K562 (cell line): ENCODE measurements around the gene SIK3. TPM values are rescaled to one million over a fixed set of nuclear protein-coding genes. Genes with fewer than 3 reads are reported as not detected.

ENCODE experiments used
- MTA2 ChIP-seq: fragments of 450-650 bp; IDR thresholded peaks from 2 replicates; pipeline ENCODE4 v1.6.1; 2016; ENCODE audit warnings: low read depth
- polyA plus RNA-seq, 8 experiments: library from polyadenylated mRNA; depleted of rRNA in 4 of 8; stranded (reverse) in 5 of 8; unstranded in 3 of 8; fragments of >200 nt; fragmentation: Nextera tagmentation in 2 of 8; fragmentation: Illumina TruSeq in 1 of 8; extraction: Ambion mirVana in 2 of 8; extraction: Trizol in 1 of 8; gene quantifications; 2 replicates each; pipeline versions ENCODE4 v1.2.1 to v1.2.3, GENCODE V29; 2011 to 2014; ENCODE audit warnings: inconsistent platforms in 1 of 8, missing spikeins in 1 of 8
- total RNA-seq, 7 experiments: library from RNA; depleted of rRNA in 6 of 7; stranded (reverse); fragments of >200 nt in 6 of 7; fragmentation: Illumina TruSeq in 2 of 7; extraction: Trizol in 2 of 7; gene quantifications; 2 replicates each; pipeline versions ENCODE4 v1.2.1 to v1.2.3, GENCODE V29; 2011 to 2021; ENCODE audit warnings: low replicate concordance in 1 of 7
- TF ChIP-seq, protein P1 (sequence below): fragments of 450-650 bp; IDR thresholded peaks from 2 replicates; pipeline ENCODE4 v1.6.1; 2016; ENCODE audit warnings: low read depth, mild to moderate bottlenecking, moderate library complexity
- TF ChIP-seq, protein P2 (sequence below), 2 experiments: fragments of 450-650 bp in 1 of 2; sonication (generic) in 1 of 2; formaldehyde crosslinking in 1 of 2; IDR thresholded peaks; 2 replicates each; pipeline versions ENCODE4 v1.7.1 to v1.9.0; 2016 to 2022; ENCODE audit warnings: inconsistent platforms in 1 of 2, mild to moderate bottlenecking in 1 of 2, missing genetic modification reagents in 1 of 2

Gene SIK3
- total and polyA plus RNA-seq, 9 of the 15 experiments (the other 6 are each of a cell fraction or from before 2014, with no cell fraction given) = 1.6 to 21.6 (median 8.0) TPM

DNA sequence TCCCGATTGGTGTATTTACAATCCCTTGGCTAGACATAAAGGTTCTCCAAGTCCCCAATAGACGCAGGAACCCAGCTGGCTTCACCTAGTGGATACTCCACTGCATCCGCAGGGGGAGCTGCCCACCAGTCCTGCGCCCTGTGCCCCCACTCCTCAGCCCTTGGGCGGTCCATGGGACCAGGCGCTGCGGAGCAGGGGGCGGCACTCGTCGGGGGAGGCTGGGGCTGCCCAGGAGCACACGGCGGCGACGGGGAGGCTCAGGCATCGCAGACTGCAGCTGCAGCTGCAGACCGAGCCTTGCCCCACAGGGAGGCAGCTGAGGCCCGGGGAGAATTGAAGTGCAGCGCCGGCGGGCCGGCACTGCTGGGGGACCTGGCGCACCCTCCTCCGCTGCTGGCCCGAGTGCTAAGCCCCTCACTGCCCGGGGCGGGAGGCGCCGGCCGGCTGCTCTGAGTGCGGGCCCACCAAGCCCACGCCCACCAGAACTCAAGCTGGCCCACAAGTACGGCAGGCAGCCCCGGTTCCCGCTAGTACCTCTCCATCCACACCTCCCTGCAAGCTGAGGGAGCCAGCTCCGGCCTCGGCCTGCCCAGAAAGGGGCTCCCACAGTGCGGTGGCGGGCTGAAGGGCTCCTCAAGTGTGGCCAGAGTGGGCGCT lies 12.2 kb upstream of the SIK3 start (continued):
- TF ChIP-seq, protein P1, sequence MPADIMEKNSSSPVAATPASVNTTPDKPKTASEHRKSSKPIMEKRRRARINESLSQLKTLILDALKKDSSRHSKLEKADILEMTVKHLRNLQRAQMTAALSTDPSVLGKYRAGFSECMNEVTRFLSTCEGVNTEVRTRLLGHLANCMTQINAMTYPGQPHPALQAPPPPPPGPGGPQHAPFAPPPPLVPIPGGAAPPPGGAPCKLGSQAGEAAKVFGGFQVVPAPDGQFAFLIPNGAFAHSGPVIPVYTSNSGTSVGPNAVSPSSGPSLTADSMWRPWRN = no peak
- no peak for TF ChIP-seq MTA2
- TF ChIP-seq, protein P2, sequence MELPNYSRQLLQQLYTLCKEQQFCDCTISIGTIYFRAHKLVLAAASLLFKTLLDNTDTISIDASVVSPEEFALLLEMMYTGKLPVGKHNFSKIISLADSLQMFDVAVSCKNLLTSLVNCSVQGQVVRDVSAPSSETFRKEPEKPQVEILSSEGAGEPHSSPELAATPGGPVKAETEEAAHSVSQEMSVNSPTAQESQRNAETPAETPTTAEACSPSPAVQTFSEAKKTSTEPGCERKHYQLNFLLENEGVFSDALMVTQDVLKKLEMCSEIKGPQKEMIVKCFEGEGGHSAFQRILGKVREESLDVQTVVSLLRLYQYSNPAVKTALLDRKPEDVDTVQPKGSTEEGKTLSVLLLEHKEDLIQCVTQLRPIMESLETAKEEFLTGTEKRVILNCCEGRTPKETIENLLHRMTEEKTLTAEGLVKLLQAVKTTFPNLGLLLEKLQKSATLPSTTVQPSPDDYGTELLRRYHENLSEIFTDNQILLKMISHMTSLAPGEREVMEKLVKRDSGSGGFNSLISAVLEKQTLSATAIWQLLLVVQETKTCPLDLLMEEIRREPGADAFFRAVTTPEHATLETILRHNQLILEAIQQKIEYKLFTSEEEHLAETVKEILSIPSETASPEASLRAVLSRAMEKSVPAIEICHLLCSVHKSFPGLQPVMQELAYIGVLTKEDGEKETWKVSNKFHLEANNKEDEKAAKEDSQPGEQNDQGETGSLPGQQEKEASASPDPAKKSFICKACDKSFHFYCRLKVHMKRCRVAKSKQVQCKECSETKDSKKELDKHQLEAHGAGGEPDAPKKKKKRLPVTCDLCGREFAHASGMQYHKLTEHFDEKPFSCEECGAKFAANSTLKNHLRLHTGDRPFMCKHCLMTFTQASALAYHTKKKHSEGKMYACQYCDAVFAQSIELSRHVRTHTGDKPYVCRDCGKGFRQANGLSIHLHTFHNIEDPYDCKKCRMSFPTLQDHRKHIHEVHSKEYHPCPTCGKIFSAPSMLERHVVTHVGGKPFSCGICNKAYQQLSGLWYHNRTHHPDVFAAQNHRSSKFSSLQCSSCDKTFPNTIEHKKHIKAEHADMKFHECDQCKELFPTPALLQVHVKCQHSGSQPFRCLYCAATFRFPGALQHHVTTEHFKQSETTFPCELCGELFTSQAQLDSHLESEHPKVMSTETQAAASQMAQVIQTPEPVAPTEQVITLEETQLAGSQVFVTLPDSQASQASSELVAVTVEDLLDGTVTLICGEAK (IDR thresholded peaks at IDR 0.05) = no peak
- TF ChIP-seq, protein P2 (CRISPR knock-in tag; IDR thresholded peaks at IDR 0.05) = no peak
- TF ChIP-seq, all 486 proteins: peak for 0
